Endometrium (tissue), 2 donors: ENCODE measurements around the gene TAF12.
"Not testable (repeated sequence)": the region's sequence is repeated elsewhere in the genome, so short reads cannot be mapped to it uniquely, and the experiment has no call there.

ENCODE experiments used
- FAIRE-seq: peaks from 2 replicates; lab custom pipeline; 2012; peaks lifted over from hg19 to GRCh38; lab: Jason Lieb, UNC
- donor health status: control.
- donor health status: control.

TAF12 gene

DNA sequence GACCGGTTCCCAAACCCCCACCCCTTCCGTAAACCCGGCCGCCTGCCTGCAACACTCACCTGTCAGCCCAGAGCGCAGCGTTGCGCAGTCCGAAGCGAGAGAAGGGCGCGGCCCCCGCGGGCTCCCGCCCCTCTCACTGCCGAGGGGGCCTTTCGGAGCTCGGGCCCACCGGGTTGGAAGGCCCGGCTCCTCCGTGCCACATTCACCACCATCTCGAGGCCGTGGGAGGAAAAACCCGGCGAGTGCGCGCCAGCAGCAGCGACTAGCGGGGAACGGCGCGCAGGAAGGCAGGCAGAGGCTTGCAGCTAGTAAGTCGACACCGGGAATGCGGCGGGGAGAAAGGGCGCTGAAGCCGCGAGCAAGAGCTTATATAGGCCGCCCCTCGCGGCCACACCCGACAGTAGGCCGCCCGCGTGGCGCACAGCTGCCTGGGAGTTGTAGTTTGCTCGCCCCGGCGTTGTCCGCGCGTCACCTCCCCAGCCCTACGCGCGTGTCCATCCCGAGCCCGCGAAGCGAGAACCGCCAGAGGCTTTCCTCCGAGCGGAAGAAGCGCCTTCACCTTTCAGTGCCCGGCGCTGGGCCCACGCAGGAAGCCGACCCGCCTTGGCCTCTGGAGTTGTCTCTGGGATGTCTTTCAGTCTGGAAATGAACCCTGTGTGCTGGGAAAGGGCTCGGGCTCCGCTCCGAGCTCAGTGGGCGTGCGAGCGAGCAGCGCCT, 61.2 kb downstream of the TAF12 start:
- FAIRE-seq = no peak

DNA sequence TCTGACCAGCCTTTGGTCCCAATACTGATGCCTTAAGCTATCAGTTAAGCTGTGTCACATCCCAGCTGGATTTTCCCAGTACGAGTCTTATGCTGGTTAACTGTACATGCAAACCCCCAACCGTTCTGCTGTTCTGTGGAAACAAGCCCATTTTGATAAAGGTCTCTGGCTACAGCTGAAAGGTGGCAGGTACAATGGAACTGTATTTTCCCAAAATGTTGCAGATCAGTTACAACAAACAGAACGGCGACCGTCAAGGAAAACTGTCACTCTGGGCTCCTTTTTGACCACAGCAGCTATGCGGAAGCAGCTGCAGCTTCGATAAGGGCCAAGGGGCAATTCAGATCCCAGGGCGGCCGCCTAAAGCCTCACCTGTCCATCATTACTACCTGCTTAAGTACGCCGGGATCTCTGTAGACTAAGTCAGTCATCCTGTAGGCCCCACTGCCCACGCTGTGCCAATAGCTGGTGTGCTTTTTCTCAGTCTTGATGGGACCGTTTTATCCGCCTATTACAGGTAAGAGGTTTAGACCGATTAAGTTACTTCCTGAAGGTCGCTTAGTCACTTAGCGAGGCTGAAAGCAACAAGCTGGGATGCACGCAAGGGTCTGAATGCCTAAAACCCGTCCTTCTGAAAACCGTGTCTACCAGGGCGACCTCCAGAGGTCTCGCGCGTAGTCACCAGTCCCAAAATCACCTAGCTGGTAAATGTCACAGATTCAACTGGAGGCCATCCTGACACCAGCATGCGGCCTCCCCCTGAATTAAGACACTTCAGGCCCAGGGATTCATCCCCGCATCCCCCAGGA, 61.9 kb downstream of the TAF12 start:
- FAIRE-seq = no peak

DNA sequence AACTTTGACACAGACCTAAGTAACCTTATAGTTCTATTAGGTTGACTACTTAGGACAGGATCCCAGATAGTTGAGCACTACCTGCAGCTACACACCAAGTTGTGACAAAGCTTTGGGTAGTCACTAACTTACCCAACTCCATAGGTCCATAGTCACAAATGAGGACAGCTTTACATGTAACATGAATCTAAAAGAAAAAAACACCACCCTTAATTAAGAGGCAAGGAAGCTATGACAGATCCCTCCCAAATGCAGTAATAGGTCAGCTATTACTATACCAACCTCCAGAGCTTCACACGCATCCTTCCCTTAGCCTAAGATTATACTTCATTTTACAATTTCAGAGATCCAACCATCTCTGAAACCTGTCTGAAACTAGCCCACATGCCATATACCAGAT, 63.5 kb downstream of the TAF12 start:
- no peak for FAIRE-seq

DNA sequence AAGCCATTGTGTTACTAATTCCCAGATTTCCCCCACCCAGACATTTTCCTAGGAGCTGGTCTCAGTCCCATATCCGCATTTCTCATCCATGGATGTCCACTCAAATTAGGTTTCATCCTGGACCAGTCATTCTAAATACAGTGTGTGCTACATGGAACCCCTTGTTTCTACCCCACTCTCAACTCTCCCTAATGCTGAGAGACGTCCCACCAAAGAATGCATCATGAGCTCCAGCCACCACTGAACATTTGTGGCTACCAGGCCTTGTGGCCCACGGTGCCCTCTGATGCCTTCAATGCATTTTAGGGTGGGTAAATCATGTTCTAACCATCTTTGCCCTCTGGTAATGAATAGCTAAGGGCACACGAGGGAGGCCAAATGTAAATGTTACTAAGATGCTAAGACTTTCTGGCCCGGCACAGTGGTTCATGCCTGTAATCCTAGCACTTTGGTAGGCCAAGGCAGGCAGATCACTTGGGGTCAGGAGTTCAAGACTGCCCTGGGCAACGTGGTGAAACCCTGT, 64.1 kb downstream of the TAF12 start:
- FAIRE-seq = no peak

DNA sequence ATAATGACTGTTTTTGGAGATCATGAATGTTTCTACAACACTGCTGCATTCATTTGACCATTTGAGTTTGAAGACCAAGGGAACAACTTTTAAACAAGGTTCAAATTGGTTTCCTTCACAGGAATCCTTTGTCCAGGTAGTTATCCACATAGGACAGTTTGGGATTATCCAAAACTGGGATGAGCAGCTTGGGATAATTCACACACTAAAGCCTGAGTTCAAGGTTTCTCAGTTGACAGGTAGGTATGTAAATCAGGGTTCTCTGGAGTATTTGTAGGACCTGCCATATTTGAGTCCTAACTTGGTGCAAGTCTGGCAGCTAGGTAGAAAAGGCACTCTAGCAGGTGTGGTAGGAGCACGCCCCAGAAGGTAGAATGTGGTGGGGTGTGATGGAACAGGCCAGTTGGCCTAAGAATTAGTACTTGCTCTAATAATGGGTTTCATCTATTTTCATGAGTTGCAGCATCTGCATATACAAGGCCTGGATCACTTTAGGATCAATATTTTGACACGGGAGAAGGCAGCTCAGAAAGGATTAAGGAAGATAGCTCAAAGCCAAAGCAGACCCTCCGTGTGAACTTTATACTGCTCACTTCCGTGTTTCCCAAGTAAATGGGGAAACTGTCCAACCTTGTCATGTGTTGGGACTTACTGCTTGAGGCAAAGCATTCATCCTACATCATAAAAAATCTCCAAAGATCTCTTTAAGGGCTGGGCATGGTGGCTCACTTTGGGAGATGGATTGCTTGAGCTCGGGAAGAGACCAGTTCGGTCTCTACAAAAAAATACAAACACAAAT, 64.9 kb downstream of the TAF12 start:
- FAIRE-seq = no peak

DNA sequence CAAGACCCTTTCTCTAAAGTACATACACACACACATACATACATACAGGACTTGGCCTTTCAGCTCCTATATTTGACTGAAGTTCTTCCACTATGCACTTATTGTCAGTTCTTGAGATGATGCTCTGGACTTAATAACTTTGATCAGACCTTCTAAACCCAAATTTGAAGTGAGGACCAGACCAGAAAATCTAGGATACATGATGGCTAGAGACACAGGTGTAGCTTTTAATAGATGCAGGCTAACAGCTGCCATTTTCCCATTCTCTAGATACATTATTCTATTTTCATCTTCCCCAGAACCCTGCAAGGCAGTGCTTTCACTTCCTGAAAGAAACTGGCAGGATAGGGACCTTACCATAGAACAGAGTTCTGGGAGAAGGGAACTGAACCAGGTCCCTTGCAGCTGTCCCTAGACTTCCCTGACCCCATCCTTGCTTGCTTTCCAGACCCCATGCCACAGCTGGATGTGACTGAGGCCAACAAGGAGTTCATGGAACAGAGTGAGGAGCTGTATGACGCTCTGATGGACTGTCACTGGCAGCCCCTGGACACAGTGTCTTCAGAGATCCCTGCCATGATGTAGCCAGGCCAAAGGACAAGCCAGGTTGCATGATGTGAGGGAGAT, 65.7 kb downstream of the TAF12 start:
- no peak for FAIRE-seq

DNA sequence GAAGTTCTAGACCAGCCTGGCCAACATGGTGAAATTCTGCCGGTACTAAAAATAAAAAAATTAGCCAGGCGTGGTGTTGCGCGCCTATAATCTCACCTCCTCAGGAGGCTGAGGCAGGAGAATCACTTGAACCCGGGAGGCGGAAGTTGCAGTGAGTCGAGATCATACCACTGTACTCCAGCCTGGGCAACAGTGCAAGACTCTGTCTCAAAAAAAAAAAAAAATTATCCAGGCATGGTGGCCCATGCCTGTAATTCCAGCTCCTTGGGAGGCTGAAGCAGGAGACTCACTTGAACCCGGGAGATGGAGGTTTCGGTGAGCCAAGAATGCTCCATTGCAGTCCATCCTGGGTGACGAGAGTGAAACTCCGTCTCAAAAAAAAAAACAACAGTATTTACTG, 69.3 kb downstream of the TAF12 start:
- FAIRE-seq = no peak

DNA sequence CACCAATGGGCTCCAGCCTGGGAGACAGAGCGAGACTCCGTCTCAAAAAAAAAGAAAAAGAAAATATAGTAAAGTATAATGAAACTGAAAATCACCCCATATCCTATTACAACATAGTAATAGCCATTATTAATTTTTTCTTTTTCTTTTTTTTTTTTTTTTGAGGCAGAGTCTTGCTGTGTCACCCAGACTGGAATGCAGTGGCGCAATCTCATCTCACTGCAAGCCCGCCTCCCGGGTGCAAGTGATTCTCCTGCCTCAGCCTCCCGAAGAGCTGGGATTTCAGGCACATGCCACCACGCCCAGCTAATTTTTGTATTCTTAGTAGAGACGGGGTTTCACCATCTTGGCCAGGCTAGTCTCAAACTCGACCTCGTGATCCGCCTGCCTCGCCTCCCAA, 70.0 kb downstream of the TAF12 start:
- not testable (repeated sequence) for FAIRE-seq

DNA sequence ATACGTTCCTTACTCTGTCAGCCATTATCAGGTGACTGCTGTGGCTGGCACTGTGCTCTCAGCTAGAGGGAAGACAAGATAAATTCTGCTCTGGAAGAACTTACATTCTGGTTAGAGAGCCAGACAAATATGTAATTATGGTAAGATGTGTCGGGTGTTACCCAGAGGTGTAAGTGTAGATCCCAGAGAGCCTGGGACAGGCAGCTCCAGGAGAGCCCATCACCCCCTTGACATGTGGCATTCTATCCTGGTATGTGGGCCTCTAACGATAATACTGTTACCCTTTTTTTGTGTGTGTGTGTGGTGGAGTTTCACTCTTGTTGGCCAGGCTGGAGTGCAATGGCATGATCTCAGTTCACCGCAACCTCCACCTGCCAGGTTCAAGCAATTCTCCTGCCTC, 71.0 kb downstream of the TAF12 start:
- FAIRE-seq = no peak

DNA sequence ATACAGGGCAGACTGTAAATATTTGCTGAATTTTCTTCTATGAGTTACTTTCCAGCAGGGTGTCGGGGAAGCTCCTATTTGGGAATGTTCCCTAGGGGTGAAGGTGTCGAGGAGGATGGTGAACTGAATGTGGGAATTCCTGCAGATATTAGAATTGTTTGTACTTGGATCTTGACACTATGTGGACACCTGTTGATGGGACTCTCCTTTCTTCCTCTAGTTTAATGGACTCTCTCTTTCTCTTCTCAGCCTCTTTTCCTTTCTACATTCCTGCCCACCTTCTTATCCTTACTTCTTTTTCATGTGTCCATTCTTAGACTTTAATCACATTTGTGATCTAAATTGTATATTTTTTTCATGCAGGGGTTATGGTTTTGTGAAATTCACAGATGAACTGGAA, 75.9 kb downstream of the TAF12 start:
- no peak for FAIRE-seq

DNA sequence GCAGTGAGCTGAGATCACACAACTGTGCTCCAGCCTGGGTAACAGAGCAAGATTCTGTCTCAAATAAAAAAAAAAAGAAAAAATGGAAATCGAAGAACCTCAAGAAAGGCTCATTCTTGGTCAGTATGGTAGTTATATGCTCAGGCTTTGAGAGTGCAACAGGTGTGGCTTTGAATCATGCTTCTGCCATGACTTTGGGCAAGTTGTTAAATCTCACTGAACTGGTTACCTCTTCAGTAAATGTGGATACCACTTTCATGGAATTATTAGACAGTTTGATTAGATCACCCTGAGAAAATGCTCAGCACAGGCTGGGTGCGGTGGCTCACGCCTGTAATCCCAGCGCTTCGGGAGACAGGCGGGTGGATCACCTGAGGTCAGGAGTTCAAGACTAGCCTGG, 77.1 kb downstream of the TAF12 start:
- FAIRE-seq = no peak

DNA sequence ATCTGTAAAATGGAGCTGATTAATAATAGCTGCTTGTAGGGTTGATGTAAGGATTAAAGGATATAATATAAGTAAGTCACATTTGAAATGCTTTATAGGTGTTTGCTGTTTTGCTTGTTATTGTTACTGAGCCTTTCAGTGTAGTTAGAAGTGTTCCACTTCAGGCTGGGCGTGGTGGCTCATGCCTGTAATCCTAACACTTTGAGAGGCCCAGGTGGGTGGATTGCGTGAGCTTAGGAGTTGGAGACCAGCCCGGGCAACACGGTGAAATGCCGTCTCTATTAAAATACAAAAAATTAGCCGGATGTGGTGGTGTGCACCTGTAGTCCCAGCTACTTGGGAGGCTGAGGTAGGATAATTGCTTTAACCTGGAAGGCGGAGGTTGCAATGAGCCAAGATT, 77.8 kb downstream of the TAF12 start:
- no peak for FAIRE-seq

DNA sequence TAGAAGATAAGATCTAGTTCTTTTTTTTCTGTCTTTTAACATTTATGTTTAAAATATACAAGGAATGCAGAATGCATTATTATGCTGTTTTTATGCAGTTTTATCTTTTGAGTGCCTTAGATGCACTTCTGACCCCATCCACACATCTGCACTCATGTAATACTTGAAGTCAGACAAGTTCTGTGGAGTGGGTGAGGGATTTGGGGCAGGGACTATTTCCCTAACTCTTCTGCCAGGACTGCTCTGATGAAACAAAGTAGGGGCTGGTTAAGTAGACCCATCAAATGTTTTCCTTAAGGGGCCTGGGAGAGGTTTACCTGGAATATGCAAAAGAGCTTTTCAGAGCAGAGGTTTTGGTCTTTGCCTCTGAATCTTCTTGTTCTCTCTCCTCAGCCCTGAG, 78.6 kb downstream of the TAF12 start:
- no peak for FAIRE-seq

DNA sequence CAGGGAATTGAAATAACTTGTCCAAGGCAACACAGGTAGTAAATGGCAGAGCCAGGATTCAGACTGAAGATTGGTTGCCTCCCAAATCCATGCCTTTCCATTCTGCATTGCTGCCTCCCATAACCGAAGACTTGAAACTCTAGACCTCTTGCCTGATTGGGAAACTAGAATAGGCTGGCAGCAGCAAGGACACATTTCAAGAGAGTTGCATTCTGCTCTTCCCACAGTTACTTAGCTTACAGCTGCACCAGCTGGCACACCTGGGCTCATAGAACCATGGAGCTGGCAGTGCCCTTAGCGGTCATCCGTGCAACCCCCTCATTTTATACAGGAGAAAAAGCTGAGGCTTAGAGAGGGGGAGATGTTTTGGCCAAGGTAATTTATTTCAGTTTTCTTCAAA, 82.0 kb downstream of the TAF12 start:
- FAIRE-seq = no peak
